Raji (cell line): ENCODE measurements around the gene N4BP3.

Experiments used
- POLR2A ChIP-seq: IDR thresholded peaks from 2 replicates; pipeline ENCODE4 v1.6.1; 2011; ENCODE audit warnings: low read depth, low read length, control low read depth; ENCODE audit not compliant: insufficient read depth

Gene N4BP3

GRCh38 chr5:178115136-178115813, 1.9 kb downstream of the N4BP3 start:
- no peak for TF ChIP-seq POLR2A

- TF ChIP-seq POLR2A: no peak
These were observed 2.4 kb downstream of the N4BP3 start for GRCh38 chr5:178115814-178116142.

GRCh38 chr5:178116143-178116885, 3.0 kb downstream of the N4BP3 start:
- TF ChIP-seq POLR2A: peak; percentile 68

- TF ChIP-seq POLR2A: no peak
These were observed 4.8 kb downstream of the N4BP3 start for GRCh38 chr5:178117923-178118701.

GRCh38 chr5:178119915-178120606, 6.7 kb downstream of the N4BP3 start:
- no peak for TF ChIP-seq POLR2A

- TF ChIP-seq POLR2A: peak; percentile 43; the same call in 1 of the 2 replicates
These were observed 7.5 kb downstream of the N4BP3 start for GRCh38 chr5:178120607-178121357.

GRCh38 chr5:178121391-178122276, 8.3 kb downstream of the N4BP3 start:
- no peak for TF ChIP-seq POLR2A

- TF ChIP-seq POLR2A: no peak
These were observed 9.0 kb downstream of the N4BP3 start for GRCh38 chr5:178122346-178122745.

- no peak for TF ChIP-seq POLR2A
These were observed 10.0 kb downstream of the N4BP3 start for GRCh38 chr5:178123094-178123965.

GRCh38 chr5:178123966-178124925, 10.9 kb downstream of the N4BP3 start:
- no peak for TF ChIP-seq POLR2A

GRCh38 chr5:178125253-178125906, 12.0 kb downstream of the N4BP3 start:
- TF ChIP-seq POLR2A: no peak
